Astrocyte (in vitro differentiated cells and primary cell): ENCODE data around the gene TSEN2.

Source experiments
- CTCF ChIP-seq: IDR thresholded peaks from 2 replicates; pipeline ENCODE4 v1.5.1; 2011; ENCODE audit warnings: low read depth, mild to moderate bottlenecking, inconsistent platforms, low read length, moderate library complexity; ENCODE audit not compliant: insufficient read depth
- EZH2 ChIP-seq: IDR thresholded peaks from 2 replicates; pipeline ENCODE4 v1.6.1; 2012; ENCODE audit warnings: mild to moderate bottlenecking, low read length, inconsistent platforms; ENCODE audit not compliant: insufficient read depth

DNA sequence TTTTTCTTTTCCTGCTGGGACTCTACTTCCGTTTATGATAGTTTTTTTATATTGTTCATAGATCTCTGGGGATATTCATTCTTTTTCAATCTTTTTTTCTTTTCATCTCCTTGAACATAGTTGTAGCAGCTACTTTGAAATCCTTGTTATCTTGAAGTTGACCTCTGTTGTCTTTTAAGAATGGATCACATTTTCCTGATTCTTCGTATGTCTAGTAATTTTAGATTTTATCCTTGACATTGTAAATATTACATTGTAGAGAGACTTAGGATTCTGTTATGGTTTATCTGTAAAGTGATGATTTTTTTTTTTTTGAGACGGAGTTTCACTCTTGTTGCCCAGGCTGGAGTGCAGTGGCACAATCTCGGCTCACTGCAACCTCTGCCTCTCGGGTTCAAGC, 93.1 kb downstream of the TSEN2 start:
- TF ChIP-seq CTCF = no peak
- TF ChIP-seq EZH2 = no peak
